HL-60 (cell line): ENCODE measurements around the gene COL1A2.

ENCODE experiments used
- DNase-seq, 2 experiments: peaks; one replicate each; pipeline ENCODE4 v3.0.0-alpha.2; 2010 to 2020; ENCODE audit warnings: low read depth in 1 of 2, low spot score in 1 of 2
- H3K27ac ChIP-seq: fragments of 250-450 bp; sonication (Bioruptor Pico); replicated peaks from 2 replicates; pipeline ENCODE4 v1.5.1; 2020; ENCODE audit warnings: mild to moderate bottlenecking, moderate library complexity
- H3K27me3 ChIP-seq: fragments of 250-450 bp; sonication (Bioruptor Pico); 2 replicates; pipeline ENCODE4 v1.5.1; 2021; ENCODE audit warnings: mild to moderate bottlenecking, moderate library complexity; ENCODE audit not compliant: insufficient read depth, poor library complexity, severe bottlenecking
- H3K4me3 ChIP-seq: replicated peaks from 2 replicates; pipeline ENCODE4 v1.5.1; 2011; ENCODE audit warnings: mild to moderate bottlenecking, control low read depth, low read length; ENCODE audit not compliant: insufficient read depth
- GABPA ChIP-seq: IDR thresholded peaks from 2 replicates; pipeline ENCODE4 v1.6.1; 2012; ENCODE audit warnings: low read depth
- POLR2AphosphoS5 ChIP-seq: IDR thresholded peaks from 2 replicates; pipeline ENCODE4 v1.6.1; 2012; ENCODE audit warnings: low read depth
- REST ChIP-seq: IDR thresholded peaks from 2 replicates; pipeline ENCODE4 v1.6.1; 2012; ENCODE audit warnings: low read depth; ENCODE audit not compliant: insufficient replicate concordance
- SPI1 ChIP-seq: IDR thresholded peaks from 2 replicates; pipeline ENCODE4 v1.6.1; 2012; ENCODE audit warnings: low read depth, mild to moderate bottlenecking, borderline replicate concordance
- TF ChIP-seq, protein P1 (sequence below): IDR thresholded peaks from one replicate; pipeline ENCODE4 v1.5.1; 2011; ENCODE audit warnings: low read length, control low read depth, inconsistent platforms; ENCODE audit not compliant: insufficient read depth

The COL1A2 gene

GRCh38 chr7:94445696-94446194, 51.0 kb downstream of the COL1A2 start:
- Histone ChIP-seq H3K27ac (no peak overlapping the region), H3K4me3 (no peak overlapping the region), H3K27me3 (peaks cover 8% of the 10 kb centered on the region)
- DNase-seq = no peak
- TF ChIP-seq, protein P1, sequence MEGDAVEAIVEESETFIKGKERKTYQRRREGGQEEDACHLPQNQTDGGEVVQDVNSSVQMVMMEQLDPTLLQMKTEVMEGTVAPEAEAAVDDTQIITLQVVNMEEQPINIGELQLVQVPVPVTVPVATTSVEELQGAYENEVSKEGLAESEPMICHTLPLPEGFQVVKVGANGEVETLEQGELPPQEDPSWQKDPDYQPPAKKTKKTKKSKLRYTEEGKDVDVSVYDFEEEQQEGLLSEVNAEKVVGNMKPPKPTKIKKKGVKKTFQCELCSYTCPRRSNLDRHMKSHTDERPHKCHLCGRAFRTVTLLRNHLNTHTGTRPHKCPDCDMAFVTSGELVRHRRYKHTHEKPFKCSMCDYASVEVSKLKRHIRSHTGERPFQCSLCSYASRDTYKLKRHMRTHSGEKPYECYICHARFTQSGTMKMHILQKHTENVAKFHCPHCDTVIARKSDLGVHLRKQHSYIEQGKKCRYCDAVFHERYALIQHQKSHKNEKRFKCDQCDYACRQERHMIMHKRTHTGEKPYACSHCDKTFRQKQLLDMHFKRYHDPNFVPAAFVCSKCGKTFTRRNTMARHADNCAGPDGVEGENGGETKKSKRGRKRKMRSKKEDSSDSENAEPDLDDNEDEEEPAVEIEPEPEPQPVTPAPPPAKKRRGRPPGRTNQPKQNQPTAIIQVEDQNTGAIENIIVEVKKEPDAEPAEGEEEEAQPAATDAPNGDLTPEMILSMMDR = no peak
- TF ChIP-seq REST = no peak
- TF ChIP-seq SPI1 = no peak
- TF ChIP-seq POLR2AphosphoS5 = no peak
- no peak for TF ChIP-seq GABPA

- TF ChIP-seq GABPA (no peak), REST (no peak), POLR2AphosphoS5 (no peak), SPI1 (no peak)
- TF ChIP-seq, protein P1 = no peak
- Histone ChIP-seq H3K4me3 (no peak overlapping the region), H3K27ac (no peak overlapping the region), H3K27me3 (peaks cover 8% of the 10 kb centered on the region)
- DNase-seq = no peak
Observed at GRCh38 chr7:94446308-94446707, 51.6 kb downstream of the COL1A2 start.

- Histone ChIP-seq H3K27me3 (peaks cover 5% of the 10 kb centered on the region), H3K4me3 (no peak overlapping the region), H3K27ac (no peak overlapping the region)
- TF ChIP-seq, protein P1 = no peak
- no peak for TF ChIP-seq REST
- TF ChIP-seq GABPA = no peak
- TF ChIP-seq POLR2AphosphoS5 = no peak
- DNase-seq = no peak
Observed at GRCh38 chr7:94449151-94449725, 54.5 kb downstream of the COL1A2 start.
